Raji (cell line): Measurements from ENCODE around the gene TEX10.

ENCODE experiments used
- POLR2A ChIP-seq: IDR thresholded peaks from 2 replicates; pipeline ENCODE4 v1.6.1; 2011; ENCODE audit warnings: low read depth, low read length, control low read depth; ENCODE audit not compliant: insufficient read depth

Gene TEX10

GRCh38 chr9:100354121-100354800, 1.5 kb upstream of the TEX10 start:
- no peak for TF ChIP-seq POLR2A

GRCh38 chr9:100352201-100352726, 478 bp downstream of the TEX10 start:
- TF ChIP-seq POLR2A, result no peak

- no peak for TF ChIP-seq POLR2A
Observed at GRCh38 chr9:100351508-100351907, 1.2 kb downstream of the TEX10 start.

- TF ChIP-seq POLR2A, result no peak
Observed at GRCh38 chr9:100350188-100350587, 2.6 kb downstream of the TEX10 start.

- no peak for TF ChIP-seq POLR2A
Observed at GRCh38 chr9:100346836-100347235, 5.9 kb downstream of the TEX10 start.

GRCh38 chr9:100341889-100342288, 10.9 kb downstream of the TEX10 start:
- TF ChIP-seq POLR2A, result no peak

GRCh38 chr9:100340224-100340623, 12.5 kb downstream of the TEX10 start:
- no peak for TF ChIP-seq POLR2A

GRCh38 chr9:100324594-100325200, 28.0 kb downstream of the TEX10 start:
- no peak for TF ChIP-seq POLR2A

- TF ChIP-seq POLR2A, result no peak
Observed at GRCh38 chr9:100322954-100323536, 29.7 kb downstream of the TEX10 start.

- TF ChIP-seq POLR2A, result no peak
Observed at GRCh38 chr9:100317706-100318105, 35.0 kb downstream of the TEX10 start.

GRCh38 chr9:100315561-100315960, 37.2 kb downstream of the TEX10 start:
- no peak for TF ChIP-seq POLR2A

- TF ChIP-seq POLR2A, result no peak
Observed at GRCh38 chr9:100309992-100310391, 42.8 kb downstream of the TEX10 start.

- no peak for TF ChIP-seq POLR2A
Observed at GRCh38 chr9:100308965-100309564, 43.7 kb downstream of the TEX10 start.

GRCh38 chr9:100307080-100307479, 45.7 kb downstream of the TEX10 start:
- no peak for TF ChIP-seq POLR2A

GRCh38 chr9:100306283-100306682, 46.5 kb downstream of the TEX10 start:
- no peak for TF ChIP-seq POLR2A

- TF ChIP-seq POLR2A, result no peak
Observed at GRCh38 chr9:100303747-100304146, 49.0 kb downstream of the TEX10 start.

- TF ChIP-seq POLR2A, result no peak
Observed at GRCh38 chr9:100298378-100298777, 54.4 kb downstream of the TEX10 start.

- TF ChIP-seq POLR2A, result no peak
Observed at GRCh38 chr9:100296407-100296806, 56.3 kb downstream of the TEX10 start.
